ENCODE data around the gene PCGF2.
"Not testable (repeated sequence)": the region's sequence is repeated elsewhere in the genome, so short reads cannot be mapped to it uniquely, and the experiment has no call there.

The PCGF2 gene

GRCh38 chr17:38748149-38748891, at the start of gene PCGF2:
Gene PCGF2, minus strand, starts transcription at chr17:38748336. Its CDS starts 7,934 bp downstream, at chr17:38740402.
- no peak for DNase-seq (ENCODE audit: low spot score)

GRCh38 chr17:38797828-38798227, 49.7 kb upstream of the PCGF2 start:
- no peak for DNase-seq (ENCODE audit: low spot score)

GRCh38 chr17:38797158-38797490, 49.0 kb upstream of the PCGF2 start:
- DNase-seq (ENCODE audit: low spot score), result no peak

GRCh38 chr17:38796451-38797157, 48.5 kb upstream of the PCGF2 start:
- DNase-seq (ENCODE audit: low spot score), result no peak

GRCh38 chr17:38794221-38794620, 46.1 kb upstream of the PCGF2 start:
- no peak for DNase-seq (ENCODE audit: low spot score)

GRCh38 chr17:38791162-38791561, 43.0 kb upstream of the PCGF2 start:
- DNase-seq (ENCODE audit: low spot score), result no peak

GRCh38 chr17:38790148-38790707, 42.1 kb upstream of the PCGF2 start:
- DNase-seq (ENCODE audit: low spot score), result not testable (repeated sequence)

- no peak for DNase-seq (ENCODE audit: low spot score)
Measured at GRCh38 chr17:38789185-38789584, 41.0 kb upstream of the PCGF2 start.

GRCh38 chr17:38787999-38788398, 39.9 kb upstream of the PCGF2 start:
- DNase-seq (ENCODE audit: low spot score), result not testable (repeated sequence)

GRCh38 chr17:38786372-38786771, 38.2 kb upstream of the PCGF2 start:
- DNase-seq (ENCODE audit: low spot score), result no peak

GRCh38 chr17:38783227-38783626, 35.1 kb upstream of the PCGF2 start:
- DNase-seq (ENCODE audit: low spot score), result no peak

GRCh38 chr17:38779965-38780752, 32.0 kb upstream of the PCGF2 start:
- no peak for DNase-seq (ENCODE audit: low spot score)

- DNase-seq (ENCODE audit: low spot score), result no peak
Measured at GRCh38 chr17:38777641-38778250, 29.6 kb upstream of the PCGF2 start.

- DNase-seq (ENCODE audit: low spot score), result no peak
Measured at GRCh38 chr17:38773258-38773657, 25.1 kb upstream of the PCGF2 start.

- no peak for DNase-seq (ENCODE audit: low spot score)
Measured at GRCh38 chr17:38768417-38768816, 20.3 kb upstream of the PCGF2 start.

- no peak for DNase-seq (ENCODE audit: low spot score)
Measured at GRCh38 chr17:38766341-38766740, 18.2 kb upstream of the PCGF2 start.

GRCh38 chr17:38762231-38762630, 14.1 kb upstream of the PCGF2 start:
- no peak for DNase-seq (ENCODE audit: low spot score)

GRCh38 chr17:38761612-38762011, 13.5 kb upstream of the PCGF2 start:
- DNase-seq (ENCODE audit: low spot score), result peak; percentile 16

- DNase-seq (ENCODE audit: low spot score), result no peak
Measured at GRCh38 chr17:38753071-38753506, 5.0 kb upstream of the PCGF2 start.

- peak; percentile 99 for DNase-seq (ENCODE audit: low spot score)
Measured at GRCh38 chr17:38752308-38753070, 4.4 kb upstream of the PCGF2 start, which contains the start of gene PSMB3. Gene PSMB3, plus strand, starts transcription at chr17:38752741. Its CDS starts 86 bp downstream, at chr17:38752827.

GRCh38 chr17:38751808-38752307, 3.7 kb upstream of the PCGF2 start:
- DNase-seq (ENCODE audit: low spot score), result peak; percentile 84

Measured in CD4-positive, alpha-beta T cell treated with Interleukin-15 for 4 hours (primary cell).